BE2C (cell line): ENCODE data around the gene NFIX.

Experiments used
- DNase-seq: peaks from one replicate; pipeline ENCODE4 v3.0.0-alpha.2; 2020
- H3K27me3 ChIP-seq: fragments of 250-450 bp; sonication (Bioruptor Pico); 2 replicates; pipeline ENCODE4 v1.5.1; 2020; ENCODE audit warnings: mild to moderate bottlenecking
- H3K36me3 ChIP-seq: fragments of 250-450 bp; sonication (Bioruptor Pico); 2 replicates; pipeline ENCODE4 v1.5.1; 2020; ENCODE audit warnings: mild to moderate bottlenecking
- H3K4me1 ChIP-seq: fragments of 250-450 bp; sonication (Bioruptor Pico); 2 replicates; pipeline ENCODE4 v1.5.1; 2020
- H3K4me3 ChIP-seq: 2 replicates; pipeline ENCODE4 v1.5.1; 2011; ENCODE audit warnings: low read depth, low read length
- H3K9me3 ChIP-seq: fragments of 250-450 bp; sonication (Bioruptor Pico); 2 replicates; pipeline ENCODE4 v1.5.1; 2020
- TF ChIP-seq, protein P1 (sequence below): IDR thresholded peaks from 2 replicates; pipeline ENCODE4 v1.5.1; 2012; ENCODE audit warnings: mild to moderate bottlenecking, low read depth, low read length

Gene NFIX

DNA sequence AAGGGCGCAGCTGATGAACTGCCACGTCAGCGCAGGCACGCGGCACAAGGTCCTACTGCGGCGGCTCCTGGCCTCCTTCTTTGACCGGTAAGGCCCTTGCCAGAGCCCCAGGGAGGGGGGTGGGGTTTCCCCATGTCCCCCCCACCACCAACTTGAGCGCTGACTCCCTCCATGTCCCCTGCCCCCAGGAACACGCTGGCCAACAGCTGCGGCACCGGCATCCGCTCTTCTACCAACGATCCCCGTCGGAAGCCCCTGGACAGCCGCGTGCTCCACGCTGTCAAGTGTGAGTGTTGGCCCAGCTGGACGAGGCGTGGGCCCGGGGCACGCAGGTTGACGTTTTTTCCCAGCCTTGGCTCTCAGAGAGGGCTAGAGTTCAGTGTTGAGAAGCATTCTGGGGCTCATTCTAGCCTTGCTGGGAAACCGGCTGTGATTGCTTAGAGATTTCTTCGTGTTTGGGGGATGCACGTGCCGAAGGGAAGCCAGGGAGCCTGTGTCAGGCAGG is 142.1 kb downstream of the NFIX start:
- TF ChIP-seq, protein P1, sequence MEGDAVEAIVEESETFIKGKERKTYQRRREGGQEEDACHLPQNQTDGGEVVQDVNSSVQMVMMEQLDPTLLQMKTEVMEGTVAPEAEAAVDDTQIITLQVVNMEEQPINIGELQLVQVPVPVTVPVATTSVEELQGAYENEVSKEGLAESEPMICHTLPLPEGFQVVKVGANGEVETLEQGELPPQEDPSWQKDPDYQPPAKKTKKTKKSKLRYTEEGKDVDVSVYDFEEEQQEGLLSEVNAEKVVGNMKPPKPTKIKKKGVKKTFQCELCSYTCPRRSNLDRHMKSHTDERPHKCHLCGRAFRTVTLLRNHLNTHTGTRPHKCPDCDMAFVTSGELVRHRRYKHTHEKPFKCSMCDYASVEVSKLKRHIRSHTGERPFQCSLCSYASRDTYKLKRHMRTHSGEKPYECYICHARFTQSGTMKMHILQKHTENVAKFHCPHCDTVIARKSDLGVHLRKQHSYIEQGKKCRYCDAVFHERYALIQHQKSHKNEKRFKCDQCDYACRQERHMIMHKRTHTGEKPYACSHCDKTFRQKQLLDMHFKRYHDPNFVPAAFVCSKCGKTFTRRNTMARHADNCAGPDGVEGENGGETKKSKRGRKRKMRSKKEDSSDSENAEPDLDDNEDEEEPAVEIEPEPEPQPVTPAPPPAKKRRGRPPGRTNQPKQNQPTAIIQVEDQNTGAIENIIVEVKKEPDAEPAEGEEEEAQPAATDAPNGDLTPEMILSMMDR: no peak

DNA sequence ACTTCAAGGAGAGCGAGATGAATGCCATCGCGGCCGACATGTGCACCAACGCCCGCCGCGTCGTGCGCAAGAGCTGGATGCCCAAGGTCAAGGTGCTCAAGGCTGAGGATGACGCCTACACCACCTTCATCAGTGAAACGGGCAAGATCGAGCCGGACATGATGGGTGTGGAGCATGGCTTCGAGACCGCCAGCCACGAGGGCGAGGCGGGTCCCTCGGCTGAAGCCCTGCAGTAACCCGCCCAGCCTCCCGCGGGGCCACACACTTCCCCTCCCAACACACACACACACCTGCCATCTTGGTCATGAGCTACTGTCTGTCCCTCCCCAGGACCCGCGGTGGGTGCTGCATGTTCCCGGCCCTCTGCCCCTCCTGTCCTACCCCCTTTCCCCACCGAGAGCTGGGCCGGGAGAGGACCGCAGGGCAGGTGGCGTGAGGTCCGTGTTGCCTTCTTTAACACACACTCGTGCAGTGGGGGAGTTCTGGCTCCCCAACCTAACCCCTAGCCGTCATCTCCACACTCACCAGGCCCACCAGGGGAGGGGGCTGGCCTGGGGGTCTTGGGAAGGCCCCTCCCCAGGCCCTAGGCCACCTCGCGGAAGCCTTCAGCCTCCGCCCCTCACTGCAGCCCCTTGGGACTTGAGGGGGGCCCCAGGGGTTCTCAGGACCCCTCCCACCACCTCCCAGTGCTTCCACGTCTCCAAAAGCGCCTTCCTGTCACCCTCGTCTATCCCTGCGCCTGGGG is 143.1 kb downstream of the NFIX start:
- no peaks in the 10 kb centered on the region for H3K4me1 ChIP-seq
- no peak for DNase-seq
- peaks cover 47% of the 10 kb centered on the region for H3K36me3 ChIP-seq
- no peaks in the 10 kb centered on the region; the same call in 1 of the 2 replicates for H3K9me3 ChIP-seq
- H3K27me3 ChIP-seq: no peaks in the 10 kb centered on the region
- no peak overlapping the region for H3K4me3 ChIP-seq
- TF ChIP-seq, protein P1: no peak

More for the DNA sequence above, 142.1 kb downstream of the NFIX start:
- no peaks in the 10 kb centered on the region; the same call in 1 of the 2 replicates for H3K9me3 ChIP-seq
- H3K4me1 ChIP-seq: no peaks in the 10 kb centered on the region
- H3K4me3 ChIP-seq: no peak overlapping the region
- DNase-seq: no peak
- H3K27me3 ChIP-seq: no peaks in the 10 kb centered on the region
- peaks cover 49% of the 10 kb centered on the region for H3K36me3 ChIP-seq

DNA sequence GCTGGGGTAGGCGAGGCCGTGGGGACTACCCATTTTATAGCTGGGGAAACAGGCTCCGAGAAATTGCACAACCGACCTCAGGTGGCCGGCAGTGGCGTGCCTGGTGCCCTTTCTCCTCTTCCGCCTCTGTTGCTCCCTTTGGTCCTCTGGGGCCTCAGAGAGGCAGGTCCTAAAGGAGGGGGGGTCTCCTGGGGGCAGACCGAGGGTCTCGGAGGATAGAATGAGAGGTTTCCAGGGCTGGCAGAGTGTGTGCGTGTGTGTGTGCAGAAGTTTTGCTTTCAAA is 143.6 kb downstream of the NFIX start:
- H3K27me3 ChIP-seq: no peaks in the 10 kb centered on the region
- H3K4me3 ChIP-seq: no peak overlapping the region
- no peaks in the 10 kb centered on the region for H3K4me1 ChIP-seq
- H3K36me3 ChIP-seq: peaks cover 47% of the 10 kb centered on the region
- no peaks in the 10 kb centered on the region; the same call in 1 of the 2 replicates for H3K9me3 ChIP-seq
- no peak for DNase-seq
- TF ChIP-seq, protein P1: no peak

DNA sequence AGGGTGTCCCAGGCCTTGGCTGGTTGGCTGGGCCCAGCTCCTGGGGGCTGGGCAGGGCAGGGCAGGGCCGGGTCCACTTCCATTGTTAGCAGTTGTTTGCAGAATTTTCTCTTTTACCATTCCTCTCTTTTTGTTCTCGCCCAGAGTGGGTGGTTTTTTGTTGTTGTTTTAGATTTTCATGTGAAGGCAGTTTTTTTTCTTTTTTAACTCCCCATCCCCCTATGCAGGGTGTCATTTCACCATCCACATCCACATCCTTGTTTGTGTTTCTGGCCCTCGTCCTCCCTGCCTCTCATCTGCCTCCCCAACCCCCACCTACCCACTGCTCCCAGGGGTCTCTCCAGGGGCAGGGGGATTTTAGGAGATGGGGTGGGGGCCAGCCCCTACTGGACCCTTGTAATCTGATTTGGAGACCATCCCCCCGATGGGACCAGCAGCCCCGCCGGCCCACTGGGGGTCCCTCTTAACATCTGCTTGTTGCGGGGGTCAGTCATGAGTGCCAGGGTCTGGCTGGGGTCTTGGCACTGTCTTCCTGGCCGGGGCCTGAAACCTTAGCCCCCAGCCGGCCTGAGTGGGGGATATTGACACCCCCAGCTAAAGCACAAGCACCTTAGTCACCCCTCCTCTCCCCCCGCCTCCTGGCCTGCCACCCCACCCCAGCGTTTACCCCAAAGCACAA is 144.5 kb downstream of the NFIX start:
- Histone ChIP-seq H3K36me3 (peaks cover 45% of the 10 kb centered on the region), H3K9me3 (no peaks in the 10 kb centered on the region; the same call in 1 of the 2 replicates), H3K4me1 (no peaks in the 10 kb centered on the region), H3K4me3 (no peak overlapping the region), H3K27me3 (no peaks in the 10 kb centered on the region)
- DNase-seq: no peak
- TF ChIP-seq, protein P1: no peak

DNA sequence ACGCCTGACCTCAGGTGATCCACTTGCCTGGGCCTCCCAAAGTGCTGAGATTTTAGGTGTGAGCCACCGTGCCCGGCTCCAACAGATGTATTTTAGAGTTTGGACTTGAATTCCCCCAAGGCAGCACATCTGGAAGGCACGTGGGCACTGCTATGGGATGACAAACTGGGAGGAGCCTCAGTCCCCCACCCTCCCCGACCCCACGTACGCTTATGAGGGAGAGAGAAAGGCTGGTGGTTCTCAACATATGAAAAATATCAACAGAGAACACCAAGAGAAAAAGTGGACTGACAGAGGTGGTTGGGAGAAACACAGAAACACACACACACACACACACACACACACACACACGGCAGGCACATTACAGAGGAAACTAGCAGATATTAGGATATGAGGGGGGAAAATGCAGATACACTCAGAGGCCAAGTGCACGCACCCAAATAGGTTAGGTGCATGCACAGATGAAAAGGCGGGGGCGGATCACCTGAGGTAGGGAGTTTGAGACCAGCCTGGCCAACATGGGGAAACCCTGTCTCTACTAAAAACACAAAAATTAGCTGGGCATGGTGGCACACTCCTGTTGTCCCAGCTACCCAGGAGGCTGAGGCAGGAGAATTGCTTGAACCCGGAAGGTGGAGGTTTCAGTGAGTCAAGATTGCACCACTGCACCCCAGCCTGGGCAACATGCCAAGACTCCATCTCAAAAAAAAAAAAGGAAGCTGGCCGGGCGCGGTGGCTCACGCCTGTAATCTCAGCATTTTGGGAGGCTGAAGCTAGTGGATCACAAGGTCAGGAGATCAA is 151.7 kb downstream of the NFIX start:
- Histone ChIP-seq H3K36me3 (peaks cover 4% of the 10 kb centered on the region), H3K4me1 (no peaks in the 10 kb centered on the region), H3K27me3 (no peaks in the 10 kb centered on the region), H3K9me3 (no peaks in the 10 kb centered on the region), H3K4me3 (no peak overlapping the region)
- no peak for DNase-seq
- TF ChIP-seq, protein P1: no peak
